Measurements from ENCODE around the gene TFIP11.
"Not testable (repeated sequence)": the region's sequence is repeated elsewhere in the genome, so short reads cannot be mapped to it uniquely, and the experiment has no call there.

The TFIP11 gene

DNA sequence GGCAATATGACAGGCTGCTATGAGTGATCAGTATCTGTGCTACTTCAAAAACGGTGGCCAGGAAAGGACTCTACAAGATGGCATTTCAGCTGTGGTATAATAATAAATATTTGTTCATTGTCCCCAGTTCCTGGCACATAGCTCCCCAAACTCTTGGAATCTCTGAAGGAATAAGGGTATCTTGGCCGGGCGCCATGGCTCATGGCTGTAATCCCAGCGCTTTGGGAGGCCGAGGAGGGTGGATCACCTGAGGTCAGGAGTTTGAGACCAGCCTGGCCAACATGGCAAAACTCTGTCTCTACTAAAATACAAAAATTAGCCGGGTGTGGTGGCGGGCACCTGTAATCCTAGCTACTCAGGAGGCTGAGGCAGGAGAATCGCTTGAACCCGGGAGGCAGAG, 16.2 kb upstream of the TFIP11 start:
- ATAC-seq; H3K4me3 Mint-ChIP-seq; DNase-seq (ENCODE audit: low spot score in 2 of 2); H3K4me1 Mint-ChIP-seq; H3K9me3 Mint-ChIP-seq: not testable (repeated sequence)
- Mint-ChIP-seq H3K36me3 (peaks cover 94% of the 10 kb centered on the region), H3K27ac (peak overlapping the region; percentile 85)

DNA sequence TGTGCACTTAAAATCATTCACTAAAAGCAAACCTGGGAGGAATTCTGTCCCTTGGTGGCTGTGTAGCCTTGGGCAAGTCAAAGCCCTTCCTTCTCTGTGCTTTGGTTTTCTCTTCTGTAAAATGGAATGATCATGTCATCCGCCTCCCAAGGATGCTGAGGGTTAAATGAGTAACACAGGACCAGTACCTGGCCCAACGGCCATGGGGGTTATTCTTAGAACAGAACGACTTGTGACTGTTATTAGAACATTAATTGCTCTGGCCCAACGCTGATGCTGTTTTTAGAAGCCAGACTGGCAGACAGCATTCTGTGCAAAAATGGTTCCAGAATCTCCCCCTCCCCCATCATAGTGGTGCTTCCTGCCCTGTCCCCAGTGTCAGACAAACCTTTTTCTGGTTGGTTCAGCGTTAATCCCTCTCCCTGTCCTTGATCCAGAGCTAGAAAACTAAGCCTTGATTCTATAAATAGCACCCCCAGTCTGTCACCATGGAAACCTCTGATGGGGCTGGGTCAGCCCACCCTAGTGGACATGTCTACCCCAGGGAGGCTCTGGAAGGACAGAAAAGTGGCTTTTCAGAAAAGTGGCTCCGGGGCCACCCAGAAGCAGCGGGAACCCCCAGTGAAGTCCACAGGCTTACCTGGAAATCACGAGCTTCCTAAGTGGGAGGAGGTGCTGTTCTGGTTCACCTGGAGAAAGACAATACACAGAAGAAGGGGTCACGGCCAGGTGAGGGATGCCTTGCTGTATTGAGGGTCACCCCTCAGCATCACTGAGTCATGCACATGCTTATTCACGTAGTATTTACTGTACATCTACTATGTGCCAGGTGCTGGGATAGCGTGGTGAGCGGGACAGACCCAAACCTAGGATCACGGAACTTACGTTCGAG, 15.5 kb upstream of the TFIP11 start:
- Mint-ChIP-seq H3K4me1 (peaks cover 4% of the 10 kb centered on the region), H3K9me3 (no peaks in the 10 kb centered on the region), H3K27ac (peak overlapping the region; percentile 46), H3K36me3 (peaks cover 94% of the 10 kb centered on the region), H3K4me3 (no peak overlapping the region)
- no peak for DNase-seq (ENCODE audit: low spot score in 2 of 2)
- ATAC-seq, result no peak

DNA sequence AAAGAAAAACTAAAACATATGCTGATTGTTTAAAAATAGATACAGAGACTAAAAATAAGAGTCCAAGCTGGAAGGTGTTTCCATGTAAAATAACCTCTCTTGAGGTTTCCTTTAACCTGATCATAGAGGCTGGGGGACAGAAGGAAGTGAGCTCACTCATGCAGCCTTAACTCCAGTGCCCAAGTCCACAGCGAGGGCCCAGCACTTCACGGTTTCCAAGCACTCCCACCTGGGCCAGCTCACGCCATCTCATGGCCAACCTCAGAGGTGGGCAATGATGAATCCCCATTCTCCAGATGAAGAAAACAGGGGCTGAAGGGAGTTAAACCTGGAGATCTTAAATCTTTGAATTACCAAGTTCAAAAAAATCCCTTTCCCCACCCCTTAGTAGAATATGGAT, 14.9 kb upstream of the TFIP11 start:
- Mint-ChIP-seq H3K9me3 (no peaks in the 10 kb centered on the region), H3K27ac (peak overlapping the region; percentile 54), H3K36me3 (peaks cover 94% of the 10 kb centered on the region)

DNA sequence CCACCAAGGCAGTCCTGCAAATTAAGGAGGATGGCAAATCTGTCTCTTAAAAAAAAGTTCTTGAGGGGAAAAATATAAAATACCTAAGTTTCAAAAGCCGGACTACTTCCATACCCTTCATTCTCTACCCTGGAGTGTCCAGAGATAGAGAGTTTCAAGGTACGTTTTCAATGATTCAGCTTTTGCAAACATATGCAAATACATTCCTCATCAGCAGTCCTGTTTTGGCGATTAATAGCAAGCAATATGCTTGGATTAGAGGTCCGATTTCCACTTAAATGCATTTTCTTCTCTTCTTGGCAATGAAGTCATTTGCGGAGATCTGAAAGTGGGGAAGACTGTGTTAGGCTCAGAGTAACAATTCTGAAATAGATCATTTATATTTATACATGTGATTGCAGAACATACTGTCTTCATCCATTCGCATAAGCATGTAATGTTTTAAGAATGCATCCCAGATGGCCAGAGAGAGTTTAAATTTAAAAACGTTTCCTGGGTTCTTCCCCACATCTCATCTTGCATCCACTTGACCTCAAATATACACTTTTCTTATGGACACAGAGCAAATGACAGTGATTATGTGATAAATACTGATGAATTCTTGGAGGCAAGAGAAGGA, 13.8 kb upstream of the TFIP11 start:
- H3K36me3 Mint-ChIP-seq, result peaks cover 84% of the 10 kb centered on the region
- no peaks in the 10 kb centered on the region for H3K9me3 Mint-ChIP-seq
- ATAC-seq, result no peak
- H3K4me3 Mint-ChIP-seq, result no peak overlapping the region
- peak overlapping the region; percentile 54 for H3K27ac Mint-ChIP-seq
- no peak for DNase-seq (ENCODE audit: low spot score in 2 of 2)
- no peaks in the 10 kb centered on the region for H3K4me1 Mint-ChIP-seq

More for the DNA sequence above, 14.9 kb upstream of the TFIP11 start:
- Mint-ChIP-seq H3K4me1 (no peaks in the 10 kb centered on the region), H3K4me3 (no peak overlapping the region)
- ATAC-seq (no peak), DNase-seq (ENCODE audit: low spot score in 2 of 2) (no peak)

DNA sequence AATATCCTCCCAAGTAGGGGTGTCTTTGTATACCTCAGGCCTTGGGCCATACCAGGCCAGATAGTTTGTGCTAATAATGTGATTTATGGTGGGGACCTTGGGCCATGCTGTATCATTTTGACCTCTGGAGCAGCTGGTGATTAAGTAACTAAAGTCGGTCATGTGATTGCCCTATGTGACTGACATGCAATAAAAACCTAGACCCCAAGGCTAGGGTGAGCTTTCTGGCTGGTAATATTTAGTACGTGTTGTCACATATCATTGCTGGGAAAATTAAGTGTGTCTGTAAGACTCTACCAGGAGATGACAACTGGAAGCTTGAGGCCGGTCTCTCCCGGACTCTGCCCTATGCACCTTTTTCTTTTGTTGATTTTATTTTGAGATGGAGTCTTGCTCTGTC, 12.6 kb upstream of the TFIP11 start:
- Mint-ChIP-seq H3K27ac (no peak overlapping the region), H3K4me1 (no peaks in the 10 kb centered on the region), H3K9me3 (no peaks in the 10 kb centered on the region), H3K36me3 (peaks cover 72% of the 10 kb centered on the region), H3K4me3 (no peak overlapping the region)
- DNase-seq (ENCODE audit: low spot score in 2 of 2) (no peak), ATAC-seq (no peak)

DNA sequence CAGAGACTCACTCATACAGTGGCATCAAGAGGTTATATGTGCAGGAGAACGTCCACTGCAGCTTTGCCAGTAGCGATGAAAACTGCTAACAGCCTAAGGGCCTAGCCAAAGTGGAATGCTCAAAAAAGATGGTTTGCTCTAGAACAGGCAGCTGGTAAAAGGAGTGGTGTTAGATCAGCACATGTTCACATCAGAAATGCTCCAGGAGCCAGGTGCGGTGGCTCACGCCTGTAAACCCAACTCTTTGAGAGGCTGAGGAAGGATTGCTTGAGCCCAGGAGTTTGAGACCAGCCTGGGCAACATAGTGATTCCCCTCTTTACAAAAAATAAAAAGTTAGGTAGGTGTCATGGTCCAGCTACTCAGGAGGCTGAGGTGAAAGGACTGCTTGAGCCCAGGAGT, 10.3 kb upstream of the TFIP11 start:
- no peaks in the 10 kb centered on the region for H3K9me3 Mint-ChIP-seq
- no peak for ATAC-seq
- peaks cover 50% of the 10 kb centered on the region for H3K36me3 Mint-ChIP-seq
- H3K27ac Mint-ChIP-seq, result no peak overlapping the region
- no peaks in the 10 kb centered on the region for H3K4me1 Mint-ChIP-seq
- no peak for DNase-seq (ENCODE audit: low spot score in 2 of 2)
- no peak overlapping the region for H3K4me3 Mint-ChIP-seq

DNA sequence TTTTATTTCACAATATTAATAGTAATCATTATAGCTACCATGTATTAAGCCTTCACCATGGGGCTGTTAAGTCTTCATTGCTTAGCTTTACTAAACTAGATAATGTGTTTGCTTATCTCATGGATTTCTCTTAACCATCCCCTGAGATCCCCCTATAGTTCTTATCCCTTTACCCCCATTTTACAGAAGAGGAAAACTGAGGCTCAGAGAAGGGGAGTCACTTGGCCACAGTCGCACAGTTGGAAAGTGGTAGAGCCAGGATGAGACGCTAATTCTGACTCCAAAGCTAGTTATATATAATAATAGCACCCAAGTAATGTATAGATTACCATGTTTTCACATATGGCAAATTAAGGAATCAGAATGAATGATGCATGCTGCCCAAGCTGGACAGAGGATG, 9.7 kb upstream of the TFIP11 start:
- Mint-ChIP-seq H3K27ac (peak overlapping the region; percentile 14), H3K4me3 (no peak overlapping the region), H3K9me3 (no peaks in the 10 kb centered on the region), H3K36me3 (peaks cover 44% of the 10 kb centered on the region), H3K4me1 (no peaks in the 10 kb centered on the region)
- ATAC-seq (no peak), DNase-seq (ENCODE audit: low spot score in 2 of 2) (no peak)

DNA sequence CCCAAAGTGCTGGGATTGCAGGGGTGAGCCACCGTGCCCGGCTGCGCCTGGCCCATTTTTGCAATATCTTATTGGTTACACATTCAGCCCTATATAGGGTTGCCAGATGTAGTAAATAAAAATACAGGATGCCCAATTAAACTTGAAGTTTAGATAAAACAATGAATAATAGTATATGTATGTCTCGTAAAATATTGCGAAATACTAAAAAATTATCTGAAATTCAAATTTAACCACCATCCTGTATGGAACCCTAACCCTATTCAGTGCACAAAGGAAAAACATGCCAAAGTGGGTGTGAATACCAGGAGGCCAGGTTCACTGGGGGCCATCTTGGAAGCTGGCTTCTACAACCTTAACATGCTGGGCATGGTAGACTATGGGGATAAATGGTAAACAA, 5.2 kb upstream of the TFIP11 start:
- Mint-ChIP-seq H3K4me3 (no peak overlapping the region), H3K4me1 (peaks cover 18% of the 10 kb centered on the region), H3K36me3 (peaks cover 5% of the 10 kb centered on the region), H3K9me3 (no peaks in the 10 kb centered on the region), H3K27ac (no peak overlapping the region)
- no peak for DNase-seq (ENCODE audit: low spot score in 2 of 2)
- ATAC-seq, result no peak

DNA sequence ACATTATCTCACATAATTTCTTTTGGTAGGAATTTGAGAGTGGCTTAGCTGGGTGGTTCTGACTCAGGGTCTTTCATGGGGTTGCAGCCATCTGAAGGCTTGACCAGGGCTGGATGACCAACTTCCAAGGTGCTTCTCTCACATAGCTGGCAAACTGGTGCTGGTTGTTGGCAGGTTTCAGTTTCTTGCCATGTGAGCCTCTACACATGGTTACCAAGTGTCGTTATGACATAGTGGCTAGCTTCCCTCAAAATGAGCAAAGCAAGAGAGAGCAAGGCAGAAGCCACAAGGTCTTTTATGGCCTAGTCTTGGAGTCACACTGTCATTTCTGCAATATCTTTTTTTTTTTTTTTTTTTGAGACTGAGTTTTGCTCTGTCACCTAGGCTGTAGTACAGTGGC, 4.2 kb upstream of the TFIP11 start:
- H3K27ac Mint-ChIP-seq, result no peak overlapping the region
- H3K9me3 Mint-ChIP-seq, result no peaks in the 10 kb centered on the region
- H3K36me3 Mint-ChIP-seq, result peaks cover 6% of the 10 kb centered on the region
- DNase-seq (ENCODE audit: low spot score in 2 of 2) (no peak), ATAC-seq (peak; percentile 56)
- no peak overlapping the region for H3K4me3 Mint-ChIP-seq
- H3K4me1 Mint-ChIP-seq, result peaks cover 24% of the 10 kb centered on the region

DNA sequence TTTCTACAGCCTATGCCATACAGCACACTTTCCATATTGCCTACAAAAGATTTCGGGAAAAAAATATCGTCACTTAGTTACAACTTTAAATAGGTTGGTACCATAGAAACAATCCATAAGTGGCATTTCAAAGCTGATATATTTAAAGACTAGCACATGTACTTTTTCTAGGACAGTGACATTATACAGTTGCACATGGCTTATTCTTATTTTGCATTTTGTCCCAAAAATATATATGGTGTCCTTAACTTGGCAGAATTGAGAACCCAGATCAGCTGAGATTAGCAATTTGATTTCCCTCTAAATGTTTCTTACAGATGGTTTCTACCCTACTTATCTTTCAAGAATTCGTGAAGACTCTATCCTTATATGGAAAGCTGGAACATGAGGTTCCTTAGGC, 3.7 kb upstream of the TFIP11 start:
- Mint-ChIP-seq H3K27ac (no peak overlapping the region), H3K36me3 (peaks cover 10% of the 10 kb centered on the region), H3K4me1 (peaks cover 29% of the 10 kb centered on the region), H3K4me3 (no peak overlapping the region), H3K9me3 (no peaks in the 10 kb centered on the region)
- ATAC-seq (no peak), DNase-seq (ENCODE audit: low spot score in 2 of 2) (no peak)

DNA sequence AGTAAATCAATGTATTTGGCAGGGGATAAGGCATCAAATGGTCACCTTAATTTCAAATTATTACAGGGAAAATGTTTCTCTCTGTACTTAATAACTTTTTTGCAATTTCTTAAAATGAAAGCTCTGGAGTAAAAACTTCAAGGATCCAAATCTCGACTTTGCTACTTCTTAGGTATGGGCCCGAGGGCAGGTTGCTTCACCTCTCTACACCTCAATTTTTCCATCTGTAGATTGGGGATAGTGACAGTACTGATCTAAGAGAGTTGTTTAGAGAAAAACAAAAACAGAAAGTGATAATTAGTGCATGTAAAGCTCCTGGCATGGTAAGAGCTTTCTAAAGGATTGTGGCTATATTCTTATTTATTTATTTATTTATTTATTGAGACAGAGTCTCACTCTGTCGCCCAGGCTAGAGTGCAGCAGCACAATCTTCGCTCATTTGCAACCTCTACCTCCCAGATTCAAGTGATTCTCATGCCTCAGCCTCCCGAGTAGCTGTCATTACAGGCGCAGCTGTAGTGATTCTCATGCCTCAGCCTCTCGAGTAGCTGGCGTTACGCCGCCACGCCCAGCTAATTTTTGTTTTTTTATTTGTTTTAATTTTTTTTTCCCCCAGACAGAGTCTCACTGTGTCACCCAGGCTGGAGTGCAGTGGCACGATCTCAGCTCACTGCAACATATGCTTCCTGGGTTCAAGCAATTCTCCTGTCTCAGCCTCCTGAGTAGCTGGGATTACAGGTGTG, 2.3 kb upstream of the TFIP11 start:
- no peak for ATAC-seq
- H3K9me3 Mint-ChIP-seq, result no peaks in the 10 kb centered on the region
- H3K36me3 Mint-ChIP-seq, result peaks cover 23% of the 10 kb centered on the region
- DNase-seq (ENCODE audit: low spot score in 2 of 2), result no peak
- H3K27ac Mint-ChIP-seq, result no peak overlapping the region
- H3K4me1 Mint-ChIP-seq, result peaks cover 32% of the 10 kb centered on the region
- no peak overlapping the region for H3K4me3 Mint-ChIP-seq

DNA sequence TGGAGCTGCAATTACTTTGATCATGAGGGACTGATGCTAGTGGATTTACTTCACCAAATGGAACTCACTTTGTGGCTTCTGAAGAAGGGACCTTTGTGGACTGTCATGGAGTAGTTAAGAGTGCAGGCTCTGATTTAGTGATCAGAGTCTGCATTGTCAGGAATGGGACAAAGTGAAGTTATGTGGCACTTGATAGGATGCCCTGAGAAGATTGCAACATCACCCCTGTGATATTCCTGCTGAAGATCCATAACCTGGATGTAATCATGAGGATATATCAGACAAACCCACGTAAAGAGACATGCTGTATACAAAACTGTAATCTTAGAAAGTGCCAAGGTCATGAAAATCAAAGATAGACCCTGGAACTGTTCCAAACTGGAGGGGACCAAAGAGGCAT, 1.6 kb upstream of the TFIP11 start:
- peak overlapping the region; percentile 10 for H3K27ac Mint-ChIP-seq
- no peak for DNase-seq (ENCODE audit: low spot score in 2 of 2)
- H3K4me1 Mint-ChIP-seq, result peaks cover 39% of the 10 kb centered on the region
- peaks cover 31% of the 10 kb centered on the region for H3K36me3 Mint-ChIP-seq
- H3K9me3 Mint-ChIP-seq, result no peaks in the 10 kb centered on the region
- peak overlapping the region; percentile 99 for H3K4me3 Mint-ChIP-seq
- ATAC-seq, result no peak

DNA sequence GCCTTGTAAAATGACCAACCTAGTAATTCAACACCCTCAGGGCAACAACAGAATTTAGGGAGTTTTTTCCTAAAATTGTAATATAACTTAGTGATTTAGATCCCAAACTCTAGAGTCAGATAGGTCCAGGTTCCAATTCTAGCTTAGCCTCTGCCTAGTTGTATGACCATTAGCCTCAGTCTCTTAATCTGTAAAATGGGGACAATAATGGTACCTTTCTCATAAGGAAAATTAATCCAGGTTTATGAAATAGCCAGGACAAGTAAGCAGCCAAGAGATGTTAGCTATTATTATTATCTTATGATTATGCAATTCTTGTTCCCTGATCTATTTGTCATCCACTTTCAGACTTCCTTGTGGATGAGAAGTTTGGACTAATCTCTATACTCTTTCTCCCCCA, 4.1 kb downstream of the TFIP11 start:
- Mint-ChIP-seq H3K9me3 (no peaks in the 10 kb centered on the region), H3K4me3 (no peak overlapping the region), H3K4me1 (peaks cover 43% of the 10 kb centered on the region), H3K27ac (no peak overlapping the region), H3K36me3 (peaks cover 88% of the 10 kb centered on the region)
- no peak for ATAC-seq
- no peak for DNase-seq (ENCODE audit: low spot score in 2 of 2)

DNA sequence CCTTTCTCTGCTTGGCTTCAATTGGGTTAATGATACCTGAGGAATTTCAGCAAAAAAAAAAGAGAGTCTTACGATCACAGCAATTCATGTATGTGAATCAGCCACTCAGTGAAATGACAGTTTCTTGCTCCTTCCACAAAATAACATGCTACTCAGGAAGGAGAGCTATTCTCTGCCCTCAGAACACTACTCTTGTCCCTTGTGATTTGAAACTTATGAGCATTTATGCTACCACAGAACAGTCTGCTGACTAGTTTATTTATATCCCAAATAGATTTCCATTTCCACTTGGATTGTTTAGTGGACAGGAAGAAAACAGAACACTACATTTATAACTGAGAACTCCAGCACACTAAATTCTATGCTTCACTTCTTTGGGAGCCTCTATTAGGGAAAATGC, 8.5 kb downstream of the TFIP11 start:
- H3K4me1 Mint-ChIP-seq, result peaks cover 28% of the 10 kb centered on the region
- peaks cover 100% of the 10 kb centered on the region for H3K36me3 Mint-ChIP-seq
- DNase-seq (ENCODE audit: low spot score in 2 of 2) (no peak), ATAC-seq (no peak)
- peak overlapping the region; percentile 44 for H3K4me3 Mint-ChIP-seq
- no peaks in the 10 kb centered on the region for H3K9me3 Mint-ChIP-seq
- peak overlapping the region; percentile 95 for H3K27ac Mint-ChIP-seq

DNA sequence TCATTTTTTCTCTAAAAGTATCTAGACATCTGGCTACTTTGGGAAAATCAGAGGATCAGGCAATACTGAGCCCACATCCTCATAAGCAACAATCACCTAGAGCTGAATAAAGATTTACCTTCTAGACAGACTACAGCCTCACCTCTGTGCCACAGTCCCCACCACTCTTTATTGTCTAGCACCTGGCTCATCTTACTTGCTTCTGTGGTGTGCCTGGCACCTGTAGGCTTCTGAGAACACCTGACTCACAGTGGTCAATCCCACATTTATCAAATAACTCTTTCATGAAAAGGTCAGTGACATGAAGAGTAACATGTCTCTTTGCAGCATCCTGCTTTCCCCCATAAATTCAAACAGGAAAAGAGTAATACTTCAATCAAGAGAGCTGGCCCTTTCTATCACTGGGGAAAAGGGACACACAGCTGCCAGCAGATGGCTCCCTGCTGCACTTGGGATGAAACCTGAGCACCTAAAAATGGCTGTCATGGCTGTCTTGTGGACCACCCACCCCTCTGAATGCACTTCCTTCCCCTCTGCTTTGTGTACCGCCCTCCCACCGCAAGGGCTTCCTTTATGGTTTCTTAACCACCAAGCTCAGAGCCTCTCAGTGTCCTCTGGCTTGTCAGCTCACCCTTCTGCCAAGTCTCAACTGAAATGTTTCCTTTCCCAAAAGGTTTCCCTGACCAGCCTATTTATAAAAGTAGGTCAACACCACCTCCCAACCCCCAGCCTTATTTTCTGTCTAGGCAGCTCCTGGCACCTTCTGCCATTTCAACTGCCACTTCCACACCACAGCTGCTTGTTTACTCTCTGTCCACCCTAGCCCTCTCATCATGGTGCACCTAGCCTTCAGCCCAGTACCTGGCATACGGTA, 9.3 kb downstream of the TFIP11 start:
- H3K4me3 Mint-ChIP-seq, result peak overlapping the region; percentile 44
- H3K27ac Mint-ChIP-seq, result peak overlapping the region; percentile 95
- no peaks in the 10 kb centered on the region for H3K9me3 Mint-ChIP-seq
- peaks cover 100% of the 10 kb centered on the region for H3K36me3 Mint-ChIP-seq
- peaks cover 28% of the 10 kb centered on the region for H3K4me1 Mint-ChIP-seq
- ATAC-seq (peak; percentile 91), DNase-seq (ENCODE audit: low spot score in 2 of 2) (peak; percentile 21 to 77)
